Neural progenitor cell (in vitro differentiated cells): Measurements from ENCODE around the gene DRG2.

ENCODE experiments used
- EZH2 ChIP-seq: fragments of 200-600 bp; sonication (generic); IDR thresholded peaks from 2 replicates; pipeline ENCODE4 v1.6.1; 2017; ENCODE audit warnings: antibody characterized with exemption, mild to moderate bottlenecking, moderate library complexity
- EZH2phosphoT487 ChIP-seq: fragments of 200-600 bp; sonication (generic); IDR thresholded peaks from 2 replicates; pipeline ENCODE4 v1.6.1; 2017; ENCODE audit warnings: antibody characterized with exemption
- TF ChIP-seq, protein P1 (sequence below): fragments of 200-600 bp; sonication (generic); IDR thresholded peaks from 2 replicates; pipeline ENCODE4 v1.5.1; 2017; ENCODE audit warnings: antibody characterized with exemption, mild to moderate bottlenecking

DNA sequence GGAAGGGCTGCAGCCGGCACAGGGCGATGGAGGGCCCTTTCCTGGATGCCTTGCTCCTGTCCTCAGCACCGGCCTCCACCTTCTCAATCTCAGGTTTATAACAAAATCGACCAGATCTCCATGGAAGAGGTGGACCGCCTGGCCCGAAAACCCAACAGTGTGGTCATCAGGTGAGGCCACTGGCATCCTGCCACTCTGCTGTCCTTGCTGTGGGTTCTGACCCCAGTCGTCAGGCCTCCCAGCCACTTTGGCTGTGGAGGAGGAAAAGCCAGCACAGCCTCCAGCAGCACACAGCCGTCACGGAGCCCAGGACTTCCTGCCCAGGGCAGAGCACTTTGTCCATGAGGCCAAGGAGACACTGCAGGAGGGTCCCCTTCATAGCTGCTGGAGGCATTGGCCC lies 14.1 kb downstream of the DRG2 start:
- TF ChIP-seq, protein P1, sequence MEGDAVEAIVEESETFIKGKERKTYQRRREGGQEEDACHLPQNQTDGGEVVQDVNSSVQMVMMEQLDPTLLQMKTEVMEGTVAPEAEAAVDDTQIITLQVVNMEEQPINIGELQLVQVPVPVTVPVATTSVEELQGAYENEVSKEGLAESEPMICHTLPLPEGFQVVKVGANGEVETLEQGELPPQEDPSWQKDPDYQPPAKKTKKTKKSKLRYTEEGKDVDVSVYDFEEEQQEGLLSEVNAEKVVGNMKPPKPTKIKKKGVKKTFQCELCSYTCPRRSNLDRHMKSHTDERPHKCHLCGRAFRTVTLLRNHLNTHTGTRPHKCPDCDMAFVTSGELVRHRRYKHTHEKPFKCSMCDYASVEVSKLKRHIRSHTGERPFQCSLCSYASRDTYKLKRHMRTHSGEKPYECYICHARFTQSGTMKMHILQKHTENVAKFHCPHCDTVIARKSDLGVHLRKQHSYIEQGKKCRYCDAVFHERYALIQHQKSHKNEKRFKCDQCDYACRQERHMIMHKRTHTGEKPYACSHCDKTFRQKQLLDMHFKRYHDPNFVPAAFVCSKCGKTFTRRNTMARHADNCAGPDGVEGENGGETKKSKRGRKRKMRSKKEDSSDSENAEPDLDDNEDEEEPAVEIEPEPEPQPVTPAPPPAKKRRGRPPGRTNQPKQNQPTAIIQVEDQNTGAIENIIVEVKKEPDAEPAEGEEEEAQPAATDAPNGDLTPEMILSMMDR, result no peak
- no peak for TF ChIP-seq EZH2phosphoT487
- TF ChIP-seq EZH2, result no peak
